ENCODE measurements around the gene LHFPL2.

Gene LHFPL2

GRCh38 chr5:78527054-78527859 is 121.3 kb downstream of the LHFPL2 start:
- H3K4me2 ChIP-seq (ENCODE audit: low read length), result no peak overlapping the region
- H2BK120ac ChIP-seq (ENCODE audit: low read depth, low read length), result no peak overlapping the region
- H3K18ac ChIP-seq (ENCODE audit: low read length), result no peak overlapping the region
- no peaks in the 10 kb centered on the region for H3K36me3 ChIP-seq (ENCODE audit: control insufficient read depth, insufficient read depth, low read length)
- H3K23ac ChIP-seq (ENCODE audit: low read length), result no peak overlapping the region
- H4K5ac ChIP-seq (ENCODE audit: low read length), result no peak overlapping the region
- no peaks in the 10 kb centered on the region for H3K27me3 ChIP-seq (ENCODE audit: insufficient read depth, low read length, poor library complexity)
- no peak overlapping the region for H3K27ac ChIP-seq (ENCODE audit: low read depth, low read length)
- no peaks in the 10 kb centered on the region for H3K79me2 ChIP-seq (ENCODE audit: control insufficient read depth, insufficient read depth, low read length)
- H3K4me1 ChIP-seq (ENCODE audit: control insufficient read depth, low read depth, low read length), result peaks cover 5% of the 10 kb centered on the region
- H2BK15ac ChIP-seq (replicated peaks; ENCODE audit: low read depth), result no peak overlapping the region
- no peak overlapping the region for H3K9ac ChIP-seq (ENCODE audit: low read length)
- no CpG with 5 or more reads among the region's 9 CpGs for WGBS (ENCODE audit: extremely low coverage, insufficient coverage, low lambda C conversion rate)
- H3K4me3 ChIP-seq (ENCODE audit: low read length), result no peak overlapping the region
- no peak overlapping the region for H4K8ac ChIP-seq (ENCODE audit: low read depth, low read length)
- H2BK5ac ChIP-seq (ENCODE audit: low read length), result no peak overlapping the region
- no peak overlapping the region for H3K4ac ChIP-seq (ENCODE audit: low read depth, low read length)
- H2AK5ac ChIP-seq (ENCODE audit: low read length), result no peak overlapping the region
- DNase-seq, result peak; percentile 96
- peaks cover 3% of the 10 kb centered on the region for H3K79me1 ChIP-seq (ENCODE audit: low read length)
- H3K56ac ChIP-seq (ENCODE audit: low read length), result no peak overlapping the region

- no peaks in the 10 kb centered on the region for H3K36me3 ChIP-seq (ENCODE audit: control insufficient read depth, insufficient read depth, low read length)
- H2BK15ac ChIP-seq (replicated peaks; ENCODE audit: low read depth), result no peak overlapping the region
- no peak overlapping the region for H3K4me2 ChIP-seq (ENCODE audit: low read length)
- no peaks in the 10 kb centered on the region for H3K79me2 ChIP-seq (ENCODE audit: control insufficient read depth, insufficient read depth, low read length)
- H3K18ac ChIP-seq (ENCODE audit: low read length), result peak overlapping the region; percentile 3
- H2AK5ac ChIP-seq (ENCODE audit: low read length), result no peak overlapping the region
- no peak overlapping the region for H2BK120ac ChIP-seq (ENCODE audit: low read depth, low read length)
- no peak for DNase-seq
- H4K8ac ChIP-seq (ENCODE audit: low read depth, low read length), result no peak overlapping the region
- no peak overlapping the region for H3K56ac ChIP-seq (ENCODE audit: low read length)
- no peak overlapping the region for H4K5ac ChIP-seq (ENCODE audit: low read length)
- no peak overlapping the region for H3K4ac ChIP-seq (ENCODE audit: low read depth, low read length)
- no peak overlapping the region for H3K4me3 ChIP-seq (ENCODE audit: low read length)
- peaks cover 7% of the 10 kb centered on the region for H3K4me1 ChIP-seq (ENCODE audit: control insufficient read depth, low read depth, low read length)
- H3K23ac ChIP-seq (ENCODE audit: low read length), result no peak overlapping the region
- WGBS (ENCODE audit: extremely low coverage, insufficient coverage, low lambda C conversion rate), result no CpG with 5 or more reads among the region's 7 CpGs
- no peak overlapping the region for H2BK5ac ChIP-seq (ENCODE audit: low read length)
- peaks cover 2% of the 10 kb centered on the region for H3K79me1 ChIP-seq (ENCODE audit: low read length)
- no peak overlapping the region for H3K27ac ChIP-seq (ENCODE audit: low read depth, low read length)
- no peak overlapping the region for H3K9ac ChIP-seq (ENCODE audit: low read length)
- no peaks in the 10 kb centered on the region for H3K27me3 ChIP-seq (ENCODE audit: insufficient read depth, low read length, poor library complexity)
Observed at GRCh38 chr5:78526049-78526525, 122.5 kb downstream of the LHFPL2 start.

- Histone ChIP-seq H4K8ac (ENCODE audit: low read depth, low read length) (no peak overlapping the region), H3K4me1 (ENCODE audit: control insufficient read depth, low read depth, low read length) (peaks cover 11% of the 10 kb centered on the region), H3K56ac (ENCODE audit: low read length) (no peak overlapping the region), H3K4ac (ENCODE audit: low read depth, low read length) (no peak overlapping the region), H3K4me3 (ENCODE audit: low read length) (no peak overlapping the region), H3K18ac (ENCODE audit: low read length) (no peak overlapping the region), H3K9ac (ENCODE audit: low read length) (no peak overlapping the region), H3K23ac (ENCODE audit: low read length) (peak overlapping the region; percentile 16), H2BK120ac (ENCODE audit: low read depth, low read length) (no peak overlapping the region), H3K79me2 (ENCODE audit: control insufficient read depth, insufficient read depth, low read length) (no peaks in the 10 kb centered on the region), H3K27ac (ENCODE audit: low read depth, low read length) (no peak overlapping the region), H2BK5ac (ENCODE audit: low read length) (no peak overlapping the region), H3K4me2 (ENCODE audit: low read length) (no peak overlapping the region), H3K79me1 (ENCODE audit: low read length) (peaks cover 3% of the 10 kb centered on the region), H2BK15ac (replicated peaks; ENCODE audit: low read depth) (no peak overlapping the region), H2AK5ac (ENCODE audit: low read length) (no peak overlapping the region), H3K36me3 (ENCODE audit: control insufficient read depth, insufficient read depth, low read length) (no peaks in the 10 kb centered on the region), H4K5ac (ENCODE audit: low read length) (no peak overlapping the region), H3K27me3 (ENCODE audit: insufficient read depth, low read length, poor library complexity) (no peaks in the 10 kb centered on the region)
- no CpG with 5 or more reads among the region's 15 CpGs for WGBS (ENCODE audit: extremely low coverage, insufficient coverage, low lambda C conversion rate)
- DNase-seq, result no peak
Observed at GRCh38 chr5:78523314-78524193, 125.0 kb downstream of the LHFPL2 start.

- peak; percentile 55 for DNase-seq
- Histone ChIP-seq H3K79me1 (ENCODE audit: low read length) (peaks cover 2% of the 10 kb centered on the region), H4K8ac (ENCODE audit: low read depth, low read length) (no peak overlapping the region), H3K79me2 (ENCODE audit: control insufficient read depth, insufficient read depth, low read length) (no peaks in the 10 kb centered on the region), H3K4me3 (ENCODE audit: low read length) (no peak overlapping the region), H3K23ac (ENCODE audit: low read length) (no peak overlapping the region), H2AK5ac (ENCODE audit: low read length) (no peak overlapping the region), H2BK5ac (ENCODE audit: low read length) (no peak overlapping the region), H3K4ac (ENCODE audit: low read depth, low read length) (no peak overlapping the region), H3K4me2 (ENCODE audit: low read length) (no peak overlapping the region), H3K27ac (ENCODE audit: low read depth, low read length) (no peak overlapping the region), H3K4me1 (ENCODE audit: control insufficient read depth, low read depth, low read length) (peaks cover 8% of the 10 kb centered on the region), H3K36me3 (ENCODE audit: control insufficient read depth, insufficient read depth, low read length) (no peaks in the 10 kb centered on the region), H4K5ac (ENCODE audit: low read length) (no peak overlapping the region), H2BK120ac (ENCODE audit: low read depth, low read length) (no peak overlapping the region), H3K18ac (ENCODE audit: low read length) (no peak overlapping the region), H3K27me3 (ENCODE audit: insufficient read depth, low read length, poor library complexity) (no peaks in the 10 kb centered on the region), H2BK15ac (replicated peaks; ENCODE audit: low read depth) (no peak overlapping the region), H3K9ac (ENCODE audit: low read length) (no peak overlapping the region), H3K56ac (ENCODE audit: low read length) (no peak overlapping the region)
- WGBS (ENCODE audit: extremely low coverage, insufficient coverage, low lambda C conversion rate), result no CpG with 5 or more reads among the region's 9 CpGs
Observed at GRCh38 chr5:78522476-78523260, 125.9 kb downstream of the LHFPL2 start.

GRCh38 chr5:78521455-78521854 is 127.1 kb downstream of the LHFPL2 start:
- Histone ChIP-seq H3K27me3 (ENCODE audit: insufficient read depth, low read length, poor library complexity) (no peaks in the 10 kb centered on the region), H3K4ac (ENCODE audit: low read depth, low read length) (no peak overlapping the region), H4K8ac (ENCODE audit: low read depth, low read length) (no peak overlapping the region), H4K5ac (ENCODE audit: low read length) (no peak overlapping the region), H3K27ac (ENCODE audit: low read depth, low read length) (no peak overlapping the region), H3K23ac (ENCODE audit: low read length) (no peak overlapping the region), H2AK5ac (ENCODE audit: low read length) (no peak overlapping the region), H3K79me1 (ENCODE audit: low read length) (peaks cover 2% of the 10 kb centered on the region), H2BK5ac (ENCODE audit: low read length) (no peak overlapping the region), H3K79me2 (ENCODE audit: control insufficient read depth, insufficient read depth, low read length) (no peaks in the 10 kb centered on the region), H3K4me1 (ENCODE audit: control insufficient read depth, low read depth, low read length) (peaks cover 8% of the 10 kb centered on the region), H3K36me3 (ENCODE audit: control insufficient read depth, insufficient read depth, low read length) (no peaks in the 10 kb centered on the region), H3K9ac (ENCODE audit: low read length) (no peak overlapping the region), H2BK120ac (ENCODE audit: low read depth, low read length) (no peak overlapping the region), H3K18ac (ENCODE audit: low read length) (no peak overlapping the region), H3K4me2 (ENCODE audit: low read length) (no peak overlapping the region), H3K56ac (ENCODE audit: low read length) (no peak overlapping the region), H3K4me3 (ENCODE audit: low read length) (no peak overlapping the region), H2BK15ac (replicated peaks; ENCODE audit: low read depth) (no peak overlapping the region)
- DNase-seq, result no peak
- no CpG with 5 or more reads among the region's 2 CpGs for WGBS (ENCODE audit: extremely low coverage, insufficient coverage, low lambda C conversion rate)
